CD4-positive, alpha-beta T cell treated with Interleukin-2 at 100 ng/mL for 4 hours (primary cell): ENCODE results near the gene SMIM38.

Source experiments
- DNase-seq: peaks from one replicate; pipeline ENCODE4 v3.0.0-alpha.2; 2020; ENCODE audit warnings: low spot score

SMIM38 gene

GRCh38 chr11:69204246-69204940 lies 48.7 kb downstream of the SMIM38 start:
- no peak for DNase-seq

- no peak for DNase-seq
These were observed 49.4 kb downstream of the SMIM38 start for GRCh38 chr11:69204941-69205742.
